Activated CD4-positive, alpha-beta T cell treated with anti-CD3 and anti-CD28 coated beads, Interleukin-2, amount 50 U/mL, for 16 hours (primary cell): Measurements from ENCODE around the gene OR2H1.
A peak's percentile ranks its signal among the peaks of the same experiment; 100 is the strongest.
"Not testable (repeated sequence)": the region's sequence is repeated elsewhere in the genome, so short reads cannot be mapped to it uniquely, and the experiment has no call there.

Experiments used
- DNase-seq: peaks from one replicate; pipeline ENCODE4 v3.0.0-alpha.2; 2020

OR2H1 gene

GRCh38 chr6:29456971-29457370, at the start of gene OR2H1, which contains the start of gene OR11A1:
OR2H1 (plus strand) TSS chr6:29457155; CDS start chr6:29461770, 4,615 bp downstream.
OR11A1 (minus strand) TSS chr6:29457071; CDS start chr6:29427641, 29,430 bp downstream.
- DNase-seq, result no peak

DNA sequence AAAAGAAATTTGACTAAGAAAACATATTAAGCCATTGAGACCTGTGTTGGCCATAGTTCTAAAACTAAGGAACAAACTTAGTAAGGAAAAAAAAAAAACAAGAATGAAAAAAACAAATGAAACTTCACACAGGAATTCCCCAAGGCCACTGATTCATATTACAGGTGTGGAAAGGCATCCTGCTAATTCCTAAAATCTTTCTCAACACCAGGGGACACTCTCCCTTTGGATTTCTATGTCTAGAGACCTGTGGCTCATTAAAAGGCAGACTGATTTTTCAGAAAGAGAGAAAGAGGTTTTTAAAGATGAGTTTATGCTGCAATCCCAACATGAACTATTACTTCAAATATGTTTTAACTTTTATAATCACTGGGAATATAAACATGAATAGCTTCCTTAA, 42.4 kb upstream of the OR2H1 start, which contains the start of gene OR12D1:
Gene OR12D1, plus strand, starts transcription at position 341 of the 400 bp plus-strand sequence.
- no peak for DNase-seq

DNA sequence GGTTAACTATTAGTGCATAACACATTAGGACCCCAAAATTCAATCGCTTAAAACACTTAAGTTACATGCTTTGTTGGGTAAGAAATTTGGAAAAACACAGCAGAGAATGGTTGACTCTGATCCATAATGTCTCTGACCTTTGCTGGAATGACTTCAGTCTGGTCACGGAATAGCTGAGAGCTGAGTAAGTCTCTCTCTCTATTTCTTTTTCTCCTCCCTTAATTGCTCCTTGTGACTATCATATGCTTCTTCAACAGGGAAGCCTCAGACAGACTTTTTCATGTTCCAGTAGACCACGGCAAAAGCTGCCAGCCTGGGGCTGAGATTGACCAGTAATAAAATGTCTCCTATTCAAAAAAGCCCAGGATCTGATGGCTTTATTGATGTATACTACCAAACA, 37.4 kb upstream of the OR2H1 start:
- no peak for DNase-seq

- DNase-seq, result no peak
Measured at GRCh38 chr6:29424168-29424567, 32.8 kb upstream of the OR2H1 start.

DNA sequence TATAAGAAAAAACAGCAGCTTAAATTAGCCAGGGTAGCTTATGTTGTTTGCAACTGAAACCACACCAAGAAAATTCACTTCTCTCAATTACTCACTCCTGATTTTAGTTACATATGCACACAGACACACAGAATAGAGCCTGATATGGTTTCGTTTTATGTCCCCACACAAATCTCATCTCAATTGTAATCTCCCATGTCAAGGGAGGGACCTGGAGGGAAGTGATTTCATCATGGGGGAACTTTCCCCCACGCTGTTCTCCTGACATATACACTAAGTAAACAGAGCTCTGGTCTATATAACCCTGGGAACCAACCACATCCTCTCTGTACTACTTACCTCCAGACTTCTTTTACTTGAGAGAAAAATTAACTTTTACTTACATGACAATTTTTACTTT, 32.4 kb upstream of the OR2H1 start:
- peak; percentile 27 for DNase-seq

DNA sequence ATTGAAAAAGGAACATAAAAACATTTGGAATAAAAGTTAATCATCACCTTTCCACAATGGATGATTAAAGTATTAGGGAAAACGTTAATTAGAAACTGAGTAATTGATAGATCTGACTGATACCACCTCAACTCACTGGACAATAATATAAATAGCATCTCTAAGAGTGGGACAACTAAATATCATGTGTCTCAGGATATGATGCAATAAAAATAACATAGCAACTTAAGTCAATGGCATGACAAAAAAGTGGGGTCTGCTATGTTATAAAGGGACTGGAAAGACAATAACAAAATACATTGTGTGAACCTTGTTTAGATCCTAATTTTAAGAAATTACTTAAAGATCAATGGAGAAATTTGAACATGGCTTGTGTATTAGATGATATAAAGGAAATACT, 31.9 kb upstream of the OR2H1 start:
- no peak for DNase-seq

DNA sequence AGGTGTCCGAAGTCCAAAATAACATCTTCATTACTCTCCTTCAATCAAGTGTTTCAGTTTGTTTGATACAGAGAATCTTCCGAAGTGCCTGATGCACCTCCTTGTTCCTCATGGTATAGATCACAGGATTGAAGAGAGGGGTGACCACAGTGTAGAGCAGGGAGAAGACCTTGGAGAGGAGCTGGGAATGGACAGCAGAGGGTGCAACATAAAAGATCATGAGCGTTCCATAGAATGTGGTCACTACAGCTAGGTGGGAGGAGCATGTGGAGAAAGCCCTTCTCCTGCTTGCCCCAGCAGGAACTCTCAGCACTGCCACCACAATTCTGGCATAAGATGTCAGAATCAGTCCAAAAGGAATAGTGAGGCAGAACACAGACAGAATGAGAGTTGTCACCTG, 30.3 kb upstream of the OR2H1 start:
- DNase-seq, result no peak

GRCh38 chr6:29436730-29437129, 20.2 kb upstream of the OR2H1 start:
- not testable (repeated sequence) for DNase-seq

DNA sequence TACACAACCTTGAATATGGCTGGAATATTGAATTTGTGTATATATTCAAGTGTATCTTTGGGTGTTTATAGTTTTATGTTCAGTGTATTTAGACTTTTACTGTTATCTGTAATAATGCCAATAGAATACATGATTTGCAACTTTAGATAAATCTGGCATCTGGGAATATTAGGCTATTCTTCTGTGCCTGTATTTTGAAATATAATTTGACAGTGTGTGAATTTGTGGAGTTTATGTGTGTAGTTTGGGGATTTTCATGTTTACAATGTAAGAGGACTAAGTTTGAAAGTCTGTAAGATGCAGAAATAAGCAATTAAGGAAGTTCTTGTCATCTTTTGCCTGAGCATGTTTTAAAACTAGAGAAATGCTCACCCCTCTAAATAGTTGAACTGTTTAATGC, 17.9 kb upstream of the OR2H1 start, which contains the start of gene OR10C1:
Gene OR10C1, plus strand, starts transcription at position 301 of the 400 bp plus-strand sequence. CDS start 710 bp downstream, outside the sequence.
- no peak for DNase-seq

- no peak for DNase-seq
Measured at GRCh38 chr6:29442719-29443118, 14.2 kb upstream of the OR2H1 start.

DNA sequence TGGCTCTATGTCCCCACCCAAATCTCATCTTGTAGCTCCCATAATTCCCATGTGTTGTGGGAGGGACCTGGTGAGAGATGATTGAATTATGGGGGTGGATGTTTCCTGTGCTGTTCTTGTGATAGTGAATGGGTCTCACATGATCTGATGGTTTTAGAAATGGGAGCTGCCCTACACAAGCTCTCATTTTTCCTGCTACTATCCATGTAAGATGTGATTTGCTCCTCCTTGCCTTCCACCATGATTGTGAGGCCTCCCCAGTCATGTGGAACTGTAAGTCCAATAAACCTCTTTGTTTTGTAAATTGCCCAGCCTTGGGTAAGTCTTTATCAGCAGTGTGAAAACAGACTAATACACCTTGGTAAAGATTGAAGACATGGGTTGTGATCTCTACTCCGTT, 12.9 kb upstream of the OR2H1 start:
- DNase-seq, result not testable (repeated sequence)

- DNase-seq, result no peak
Measured at GRCh38 chr6:29447670-29448069, 9.3 kb upstream of the OR2H1 start.

GRCh38 chr6:29451471-29452193, 5.3 kb upstream of the OR2H1 start:
- peak; percentile 3 for DNase-seq

DNA sequence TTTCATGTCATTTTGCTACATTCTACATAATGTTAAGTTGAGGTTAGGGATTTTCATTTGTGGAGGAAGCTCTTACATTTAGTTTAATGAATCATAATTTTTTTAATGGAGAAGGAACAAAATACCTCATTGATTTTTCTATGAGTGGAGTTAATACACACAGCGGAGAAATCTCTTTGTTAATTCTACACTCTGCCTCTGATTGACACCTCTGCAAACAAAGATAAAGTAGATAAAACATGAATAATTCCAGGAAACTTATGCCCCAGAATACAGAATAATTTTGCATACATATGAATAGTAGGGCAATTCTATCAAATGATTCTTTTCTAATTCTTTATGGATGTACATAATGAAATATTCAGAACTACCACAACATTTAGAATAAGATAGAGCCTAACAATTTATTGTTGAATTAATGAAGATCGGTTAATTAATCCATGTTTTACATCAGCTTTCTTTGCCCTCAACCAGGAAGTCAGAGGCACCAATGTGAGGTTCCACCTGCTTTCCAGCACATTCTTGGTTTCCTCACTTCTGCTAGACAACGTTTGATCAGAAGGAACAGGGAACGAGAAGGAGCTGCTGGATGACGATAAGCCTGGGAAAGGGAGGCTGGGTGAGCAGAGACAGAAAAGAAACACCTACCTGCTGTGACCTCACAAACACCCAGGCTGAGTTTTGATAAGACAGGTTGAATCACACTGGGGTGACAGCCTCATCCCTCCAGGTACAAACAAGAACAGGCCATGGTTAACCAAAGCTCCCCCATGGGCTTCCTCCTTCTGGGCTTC, 4.3 kb downstream of the OR2H1 start:
- no peak for DNase-seq

DNA sequence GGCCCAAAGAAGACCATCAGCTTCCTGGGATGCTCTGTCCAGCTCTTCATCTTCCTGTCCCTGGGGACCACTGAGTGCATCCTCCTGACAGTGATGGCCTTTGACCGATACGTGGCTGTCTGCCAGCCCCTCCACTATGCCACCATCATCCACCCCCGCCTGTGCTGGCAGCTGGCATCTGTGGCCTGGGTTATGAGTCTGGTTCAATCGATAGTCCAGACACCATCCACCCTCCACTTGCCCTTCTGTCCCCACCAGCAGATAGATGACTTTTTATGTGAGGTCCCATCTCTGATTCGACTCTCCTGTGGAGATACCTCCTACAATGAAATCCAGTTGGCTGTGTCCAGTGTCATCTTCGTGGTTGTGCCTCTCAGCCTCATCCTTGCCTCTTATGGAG, 5.1 kb downstream of the OR2H1 start:
- DNase-seq, result no peak

- DNase-seq, result no peak
Measured at GRCh38 chr6:29465279-29465678, 8.3 kb downstream of the OR2H1 start.

DNA sequence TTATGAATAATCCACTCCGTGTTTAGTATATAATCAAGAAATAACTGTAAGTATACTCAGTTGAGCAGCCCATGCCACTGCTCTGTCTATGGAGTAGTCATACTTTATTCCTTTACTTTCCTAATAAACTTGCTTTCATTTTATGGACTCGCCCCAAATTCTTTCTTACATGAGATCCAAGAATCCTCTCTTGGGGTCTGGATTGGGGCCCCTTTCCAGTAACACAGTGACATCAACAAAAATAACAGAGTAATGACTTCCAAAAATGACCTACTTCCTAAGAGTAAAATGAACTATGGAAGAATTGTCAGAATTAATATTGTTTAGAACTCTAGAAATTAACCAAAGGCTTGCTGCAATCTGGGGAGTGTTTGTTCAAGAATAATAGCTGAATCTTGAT, 8.8 kb downstream of the OR2H1 start:
- no peak for DNase-seq

GRCh38 chr6:29466241-29466640, 9.3 kb downstream of the OR2H1 start:
- no peak for DNase-seq

DNA sequence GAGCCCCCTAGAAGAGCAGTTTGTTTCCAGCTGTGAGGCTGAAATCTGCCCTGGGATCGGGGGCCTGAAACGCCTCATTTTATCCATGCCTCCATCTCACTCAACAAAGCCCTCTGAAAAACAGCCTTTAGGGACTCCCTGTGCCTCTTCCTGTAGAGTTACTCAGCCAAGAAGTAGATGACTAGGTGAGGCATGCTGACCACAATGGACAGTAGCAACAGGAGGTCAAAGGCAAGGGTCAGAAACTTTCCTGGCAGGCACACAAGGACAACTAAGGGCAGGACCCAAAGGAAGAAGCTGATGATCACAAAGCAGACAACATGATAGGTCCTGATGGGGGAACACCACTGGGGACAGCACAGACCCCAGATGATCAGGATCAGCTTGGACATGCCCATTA, 18.0 kb downstream of the OR2H1 start:
- DNase-seq, result no peak

DNA sequence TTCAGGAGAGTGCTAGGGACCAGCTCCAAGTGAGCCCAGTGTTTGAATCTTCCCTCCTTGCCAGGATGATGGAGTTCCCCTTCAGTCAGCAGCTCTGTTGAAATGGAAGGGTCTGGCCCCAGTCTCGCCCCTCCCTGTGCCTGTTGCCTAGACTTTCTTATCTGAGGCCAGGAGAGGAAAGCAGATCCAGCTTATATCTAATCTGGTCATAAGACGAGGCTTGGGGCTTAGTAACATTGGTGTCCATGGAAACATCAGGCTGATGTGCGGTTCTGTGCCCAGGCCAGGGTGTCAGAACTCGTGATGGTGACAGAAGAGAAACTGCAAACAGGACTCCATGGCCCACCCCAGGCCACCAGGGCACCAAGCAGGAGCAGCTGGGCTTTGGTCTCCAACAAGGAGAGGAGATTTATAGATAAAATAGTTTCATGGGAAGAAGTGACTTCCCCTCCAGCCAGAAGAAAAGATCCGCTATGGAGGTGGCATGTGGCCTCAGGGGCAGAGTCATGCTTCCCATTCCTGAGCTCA, 21.0 kb downstream of the OR2H1 start:
- no peak for DNase-seq

GRCh38 chr6:29478740-29479139, 21.8 kb downstream of the OR2H1 start:
- DNase-seq, result no peak

GRCh38 chr6:29479560-29479959, 22.6 kb downstream of the OR2H1 start:
- no peak for DNase-seq

DNA sequence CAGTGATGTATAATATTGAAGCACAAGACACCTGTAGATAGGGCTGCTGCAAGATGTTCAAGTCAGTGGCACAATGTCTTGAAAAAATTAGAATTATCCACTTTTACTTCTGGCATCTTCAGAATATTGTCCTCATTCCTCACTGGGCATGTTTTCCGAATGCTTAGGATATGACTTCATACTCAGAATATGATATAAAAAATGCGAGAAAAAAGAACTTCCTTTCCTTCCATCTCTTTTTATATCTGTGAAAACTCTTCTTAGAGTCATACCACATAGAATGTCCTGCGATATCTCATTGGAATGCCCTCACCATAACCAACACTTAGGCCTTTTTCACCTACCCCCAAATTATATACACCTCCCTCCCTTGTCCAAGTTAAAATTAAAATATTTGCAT, 26.2 kb downstream of the OR2H1 start:
- no peak for DNase-seq

- no peak for DNase-seq
Measured at GRCh38 chr6:29483735-29484134, 26.8 kb downstream of the OR2H1 start.
